GM21381 (cell line): ENCODE results near the gene GZMM.
A peak's percentile ranks its signal among the peaks of the same experiment; 100 is the strongest.

ENCODE experiments used
- ATAC-seq: cut with Tn5 transposase; IDR thresholded peaks from one replicate; pipeline ENCODE4 v1.9.1; 2021; ENCODE audit warnings: mild to moderate bottlenecking, moderate library complexity; ENCODE audit not compliant: unreplicated experiment

The GZMM gene

DNA sequence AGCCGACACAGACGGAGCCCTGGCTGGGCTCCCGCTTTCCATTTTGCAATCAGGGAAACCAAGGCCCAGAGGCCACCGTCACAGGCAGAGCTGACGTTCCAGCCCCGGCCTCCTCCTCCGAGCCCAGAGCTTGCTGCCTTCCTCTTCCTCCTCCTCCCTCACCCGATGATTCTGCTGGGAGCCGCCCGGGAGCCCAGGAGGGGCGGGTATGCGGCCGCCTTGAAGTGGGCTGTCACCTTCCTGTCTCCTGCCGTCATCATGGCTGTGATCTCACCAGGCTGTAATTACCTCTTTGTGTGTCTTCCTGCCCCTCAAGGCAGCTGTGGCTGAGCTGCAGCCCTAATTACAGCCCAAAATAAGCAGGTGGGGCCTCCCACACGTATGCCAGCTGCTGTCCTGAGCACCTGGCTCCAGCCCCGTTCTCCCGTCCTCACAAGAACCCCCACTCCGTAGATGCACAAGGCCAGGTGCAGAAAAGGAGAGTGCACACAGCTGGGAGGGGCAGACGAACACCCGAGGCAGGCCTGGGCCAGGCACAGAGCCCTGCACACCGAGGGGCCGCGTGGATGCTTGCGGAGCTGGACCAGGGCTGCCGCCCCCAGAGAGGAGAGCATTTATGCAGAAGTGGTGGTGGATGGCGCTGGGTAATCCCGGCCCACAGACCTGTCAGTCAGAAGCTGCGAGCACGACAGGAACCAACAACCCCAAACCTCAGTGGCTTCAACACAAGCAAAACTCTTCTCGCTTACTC, 32.6 kb upstream of the GZMM start:
- ATAC-seq = no peak

DNA sequence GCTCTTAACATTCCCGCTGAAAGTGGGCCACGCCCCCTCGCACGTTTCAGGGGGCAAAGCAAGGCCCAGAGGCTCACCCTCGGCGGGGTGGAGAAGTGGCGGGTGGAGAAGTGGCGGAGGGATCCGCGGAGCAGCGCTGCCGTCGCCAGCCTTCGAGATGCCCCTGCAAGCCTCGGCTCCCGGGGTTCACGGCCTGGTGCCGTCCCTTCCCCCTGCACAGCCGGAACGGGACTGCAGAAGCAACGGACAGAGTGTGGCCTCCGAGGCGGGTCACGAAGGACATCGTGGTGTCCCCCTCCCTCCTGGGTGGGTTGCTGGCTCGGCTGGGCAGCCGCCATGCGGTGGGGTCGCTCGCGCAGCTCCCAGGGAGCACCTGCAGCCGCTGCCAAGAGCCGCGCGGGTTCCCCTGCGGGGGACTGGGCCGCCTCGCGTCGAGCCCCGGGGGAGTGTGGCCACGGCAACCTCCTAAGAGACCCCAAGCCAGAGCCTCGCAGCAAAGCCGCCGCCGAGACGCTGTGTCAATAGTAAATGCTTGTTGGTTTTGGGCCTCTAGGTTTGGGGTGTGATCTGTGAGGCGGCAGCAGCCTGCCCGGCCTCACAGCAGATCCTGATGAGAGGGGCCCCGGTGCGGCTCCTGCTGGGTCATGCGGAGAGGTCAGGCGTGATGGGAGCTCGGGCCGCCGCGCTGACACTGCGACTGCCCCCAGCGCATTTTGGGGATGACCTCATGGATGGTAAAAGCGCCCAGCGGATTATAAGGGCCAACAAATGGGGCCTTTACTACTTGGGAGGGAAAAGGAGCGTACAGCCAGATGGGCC, 31.1 kb upstream of the GZMM start:
- no peak for ATAC-seq

- no peak for ATAC-seq
Measured at GRCh38 chr19:513368-514165, 30.3 kb upstream of the GZMM start.

DNA sequence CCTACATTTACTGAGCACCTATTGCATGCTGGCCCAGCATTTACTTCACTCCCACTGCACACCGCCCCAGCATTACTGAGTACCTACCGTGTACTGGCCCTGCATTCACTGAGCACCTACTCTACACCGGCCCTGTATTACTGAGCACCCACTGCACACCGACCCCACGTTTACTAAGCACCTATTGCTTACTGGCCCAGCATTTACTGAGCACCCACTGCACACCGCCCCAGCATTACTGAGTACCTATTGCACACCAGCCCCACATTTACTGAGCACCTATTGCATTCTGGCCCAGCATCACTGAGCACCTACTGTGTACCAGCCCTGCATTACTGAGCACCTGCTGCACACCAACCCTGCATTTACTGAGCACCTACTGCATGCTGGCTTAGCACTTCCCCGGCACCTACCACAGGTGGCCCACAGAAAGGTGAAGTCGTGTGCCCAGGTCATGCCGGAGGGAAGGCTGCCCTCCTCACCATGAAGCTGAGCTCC, 29.6 kb upstream of the GZMM start:
- ATAC-seq = no peak

DNA sequence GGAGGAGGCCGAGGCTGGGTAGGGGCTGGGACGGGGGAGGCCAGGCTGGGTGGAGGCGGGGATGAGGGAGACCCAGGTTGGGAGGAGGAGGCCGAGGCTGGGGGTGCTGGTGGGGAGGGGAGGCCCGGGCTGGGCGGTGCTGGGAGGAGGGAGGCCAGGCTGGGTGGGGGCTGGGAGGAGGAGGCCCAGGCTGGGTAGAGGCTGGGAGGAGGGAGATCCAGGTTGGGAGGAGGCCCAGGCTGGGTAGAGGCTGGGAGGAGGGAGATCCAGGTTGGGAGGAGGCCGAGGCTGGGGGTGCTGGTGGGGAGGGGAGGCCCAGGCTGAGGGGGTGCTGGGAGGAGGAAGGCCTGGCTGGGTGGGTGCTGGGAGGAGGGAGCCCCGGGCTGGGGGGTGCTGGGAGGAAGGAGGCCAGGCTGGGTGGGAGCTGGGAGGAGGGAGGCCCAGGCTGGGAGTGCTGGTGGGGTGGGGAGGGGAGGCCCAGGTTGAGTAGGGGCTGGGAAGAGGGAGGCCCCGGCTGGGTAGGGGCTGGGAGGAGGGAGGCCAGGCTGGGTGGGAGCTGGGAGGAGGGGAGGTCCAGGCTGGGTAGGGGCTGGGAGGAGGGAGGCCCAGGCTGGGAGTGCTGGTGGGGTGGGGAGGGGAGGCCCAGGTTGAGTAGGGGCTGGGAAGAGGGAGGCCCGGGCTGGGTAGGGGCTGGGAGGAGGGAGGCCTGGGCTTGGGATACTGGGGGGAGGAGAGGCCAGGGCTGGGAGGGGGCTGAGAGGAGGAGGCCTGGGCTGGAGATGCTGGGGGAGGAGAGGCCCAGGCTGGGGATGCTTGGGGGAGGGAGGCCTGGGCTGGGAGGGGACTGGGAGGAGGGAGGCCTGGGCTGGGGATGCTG, 25.9 kb upstream of the GZMM start:
- ATAC-seq = no peak

DNA sequence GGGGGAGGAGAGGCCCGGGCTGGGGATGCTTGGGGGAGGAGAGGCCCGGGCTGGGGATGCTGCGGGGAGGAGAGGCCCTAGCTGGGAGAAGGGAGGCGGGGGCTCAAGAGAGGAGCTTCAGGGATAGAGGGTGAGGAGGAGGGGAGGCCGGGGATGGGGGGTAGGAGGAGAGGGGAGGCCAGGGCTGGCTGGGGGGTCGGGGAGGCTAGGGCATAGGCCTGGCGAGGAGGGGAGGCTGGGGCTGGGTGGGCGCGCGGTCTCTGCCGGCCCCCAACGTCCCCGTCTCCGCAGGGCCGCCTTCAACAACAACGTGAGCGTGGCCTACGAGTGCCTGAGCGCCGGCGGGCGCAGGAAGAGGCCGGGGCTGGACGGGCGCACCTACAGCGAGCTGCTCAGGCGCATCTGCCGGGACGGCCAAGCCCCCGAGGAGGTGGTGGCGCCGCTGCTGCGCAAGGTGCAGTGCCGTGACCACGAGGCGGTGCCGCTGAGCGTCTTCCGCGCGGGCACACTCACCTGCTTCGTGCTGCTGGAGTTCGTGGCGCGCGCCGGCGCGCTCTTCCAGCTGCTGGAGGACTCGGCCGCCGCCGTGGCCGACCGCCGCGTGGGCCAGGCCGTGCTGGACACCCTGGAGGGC, 25.1 kb upstream of the GZMM start:
- no peak for ATAC-seq

- no peak for ATAC-seq
Measured at GRCh38 chr19:519449-519865, 24.4 kb upstream of the GZMM start.

GRCh38 chr19:522726-523125, 21.1 kb upstream of the GZMM start:
- no peak for ATAC-seq

GRCh38 chr19:524062-524674, 19.7 kb upstream of the GZMM start:
- ATAC-seq = no peak

- ATAC-seq = no peak
Measured at GRCh38 chr19:525029-525428, 18.8 kb upstream of the GZMM start.

DNA sequence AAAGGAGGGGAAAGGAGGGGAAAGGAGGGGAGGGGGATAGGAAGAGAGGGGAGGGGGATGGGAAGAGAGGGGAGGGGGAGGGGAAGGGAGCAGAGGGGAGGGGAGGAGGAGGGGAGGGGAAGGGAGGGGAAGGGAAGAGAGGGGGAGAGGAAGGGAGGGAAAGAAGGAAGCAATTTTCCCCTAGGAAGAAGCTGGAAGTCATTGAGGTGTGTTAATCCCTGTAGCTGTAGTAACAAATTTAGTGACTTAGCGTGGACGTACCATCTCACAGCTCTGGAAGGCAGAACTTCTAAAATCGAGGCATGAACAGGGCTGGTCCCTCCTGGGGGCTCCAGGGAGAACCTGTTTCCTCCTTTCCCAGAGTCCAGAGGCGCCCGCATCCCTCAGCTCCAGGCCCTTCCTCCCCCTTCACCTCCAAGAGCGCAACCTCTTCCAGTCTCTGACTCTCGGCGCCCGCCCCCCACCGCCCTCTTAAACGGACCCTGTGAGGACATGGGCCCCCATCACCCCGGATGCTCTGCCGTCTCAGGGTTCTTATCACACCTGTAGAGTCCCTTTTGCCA, 17.9 kb upstream of the GZMM start:
- no peak for ATAC-seq

GRCh38 chr19:530134-531008, 13.5 kb upstream of the GZMM start:
- ATAC-seq = no peak

DNA sequence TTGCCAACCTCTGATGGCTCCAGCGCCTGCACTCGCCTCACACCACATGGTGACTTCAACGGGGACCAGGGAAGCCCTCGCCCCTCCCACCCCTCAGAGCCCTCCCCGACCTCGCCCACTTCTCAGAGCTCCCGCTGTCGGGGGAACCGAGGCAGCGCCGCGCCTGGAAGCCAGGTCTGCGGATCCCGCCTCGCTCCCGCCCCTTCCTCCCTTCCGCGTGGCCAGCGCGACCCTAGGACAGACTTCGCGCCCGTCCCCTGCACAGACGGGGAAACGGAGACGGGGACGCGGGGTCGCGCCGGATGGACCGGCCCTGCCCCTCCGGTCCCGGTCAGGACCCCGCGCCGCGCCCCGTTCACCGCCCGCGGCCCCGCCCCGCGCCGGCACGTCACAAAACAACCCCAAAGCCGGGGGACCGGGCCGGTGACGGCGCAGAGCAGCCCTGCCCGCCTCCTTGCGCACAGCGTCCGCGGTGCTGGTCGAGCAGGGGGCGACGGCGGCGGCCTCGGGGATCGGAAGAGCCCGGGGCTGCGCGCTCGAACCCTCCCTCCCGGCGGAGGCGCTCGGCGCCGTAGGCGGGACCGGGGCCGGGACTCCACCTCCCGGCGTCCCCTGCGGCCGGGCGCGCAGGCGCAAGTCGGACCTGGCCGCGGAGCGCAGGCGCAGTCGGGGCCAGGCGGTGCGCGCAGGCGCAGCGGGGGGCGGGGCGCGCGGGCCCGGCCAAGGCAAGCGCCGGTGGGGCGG, 12.7 kb upstream of the GZMM start:
- peak; percentile 68 for ATAC-seq

- ATAC-seq = peak; percentile 59
Measured at GRCh38 chr19:531753-532560, 11.9 kb upstream of the GZMM start, which contains the start of gene CDC34. TSS of gene CDC34 (plus strand) at chr19:531760. CDS start at chr19:531932, 172 bp downstream.

GRCh38 chr19:532561-533363, 11.1 kb upstream of the GZMM start:
- peak; percentile 1 for ATAC-seq
